BJ (cell line): Measurements from ENCODE around the gene TTLL3. TPM values are rescaled to one million over a fixed set of nuclear protein-coding genes. Genes with fewer than 3 reads are reported as not detected.

ENCODE experiments used
- CTCF ChIA-PET: fragments of 350-600 bp; formaldehyde crosslinking; extraction: SDS; loops from one replicate; lab custom pipeline; 2021; ENCODE audit warnings: antibody characterized with exemption, inconsistent platforms; lab: Yijun Ruan, JAX
- POLR2A ChIA-PET: fragments of 300-600 bp; sonication (Branson Sonifier 250); formaldehyde crosslinking; extraction: SDS; loops from one replicate; lab custom pipeline; 2021; ENCODE audit warnings: antibody characterized with exemption; lab: Charles Lee
- DNase-seq: peaks from one replicate; pipeline ENCODE4 v3.0.0-alpha.2; 2011; ENCODE audit warnings: low read depth
- H3K27me3 ChIP-seq: 2 replicates; pipeline ENCODE4 v1.6.0; 2011; ENCODE audit warnings: low read length; ENCODE audit not compliant: control insufficient read depth, insufficient read depth
- H3K36me3 ChIP-seq: 2 replicates; pipeline ENCODE4 v1.5.1; 2011; ENCODE audit warnings: low read length; ENCODE audit not compliant: control insufficient read depth, insufficient read depth
- H3K4me3 ChIP-seq: 2 replicates; pipeline ENCODE4 v1.5.1; 2011; ENCODE audit warnings: low read depth, mild to moderate bottlenecking, control low read depth, low read length
- polyA plus RNA-seq: library from polyadenylated mRNA; depleted of rRNA; stranded (reverse); fragments of >200 nt; gene quantifications from 2 replicates; pipeline ENCODE4 v1.2.3, GENCODE V29; 2011
- TF ChIP-seq, protein P1 (sequence below): IDR thresholded peaks from 2 replicates; pipeline ENCODE4 v1.5.1; 2011; ENCODE audit warnings: low read depth, mild to moderate bottlenecking, control low read depth, inconsistent platforms, low read length, moderate library complexity; ENCODE audit not compliant: insufficient read depth

TTLL3 gene
- polyA plus RNA-seq, 1 experiment, result 25.4 TPM

DNA sequence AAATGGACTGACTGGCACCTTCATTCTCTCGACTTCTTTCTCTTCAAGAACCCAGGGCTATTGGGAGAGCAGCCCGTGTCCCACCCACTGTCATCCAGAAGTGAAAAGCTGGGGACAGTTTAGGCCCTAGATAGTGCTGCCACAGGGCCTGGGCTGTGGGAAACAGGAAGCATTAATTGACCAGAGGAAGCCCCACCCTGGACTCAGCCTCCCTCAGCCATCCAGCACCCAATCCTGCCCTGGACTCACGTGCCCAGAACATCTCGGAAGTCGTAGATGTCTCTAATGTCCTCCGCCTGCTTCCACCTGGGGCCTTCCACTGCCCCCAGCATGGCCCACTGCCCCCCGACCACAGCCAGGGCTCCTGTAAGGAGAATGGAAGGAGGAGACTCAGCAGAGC lies 42.6 kb upstream of the TTLL3 start:
- Histone ChIP-seq H3K4me3 (no peak overlapping the region), H3K27me3 (no peaks in the 10 kb centered on the region), H3K36me3 (peaks cover 6% of the 10 kb centered on the region)
- no peak for DNase-seq
- ChIA-PET CTCF (no interaction called here), POLR2A (no interaction called here)
- TF ChIP-seq, protein P1, sequence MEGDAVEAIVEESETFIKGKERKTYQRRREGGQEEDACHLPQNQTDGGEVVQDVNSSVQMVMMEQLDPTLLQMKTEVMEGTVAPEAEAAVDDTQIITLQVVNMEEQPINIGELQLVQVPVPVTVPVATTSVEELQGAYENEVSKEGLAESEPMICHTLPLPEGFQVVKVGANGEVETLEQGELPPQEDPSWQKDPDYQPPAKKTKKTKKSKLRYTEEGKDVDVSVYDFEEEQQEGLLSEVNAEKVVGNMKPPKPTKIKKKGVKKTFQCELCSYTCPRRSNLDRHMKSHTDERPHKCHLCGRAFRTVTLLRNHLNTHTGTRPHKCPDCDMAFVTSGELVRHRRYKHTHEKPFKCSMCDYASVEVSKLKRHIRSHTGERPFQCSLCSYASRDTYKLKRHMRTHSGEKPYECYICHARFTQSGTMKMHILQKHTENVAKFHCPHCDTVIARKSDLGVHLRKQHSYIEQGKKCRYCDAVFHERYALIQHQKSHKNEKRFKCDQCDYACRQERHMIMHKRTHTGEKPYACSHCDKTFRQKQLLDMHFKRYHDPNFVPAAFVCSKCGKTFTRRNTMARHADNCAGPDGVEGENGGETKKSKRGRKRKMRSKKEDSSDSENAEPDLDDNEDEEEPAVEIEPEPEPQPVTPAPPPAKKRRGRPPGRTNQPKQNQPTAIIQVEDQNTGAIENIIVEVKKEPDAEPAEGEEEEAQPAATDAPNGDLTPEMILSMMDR, result no peak

DNA sequence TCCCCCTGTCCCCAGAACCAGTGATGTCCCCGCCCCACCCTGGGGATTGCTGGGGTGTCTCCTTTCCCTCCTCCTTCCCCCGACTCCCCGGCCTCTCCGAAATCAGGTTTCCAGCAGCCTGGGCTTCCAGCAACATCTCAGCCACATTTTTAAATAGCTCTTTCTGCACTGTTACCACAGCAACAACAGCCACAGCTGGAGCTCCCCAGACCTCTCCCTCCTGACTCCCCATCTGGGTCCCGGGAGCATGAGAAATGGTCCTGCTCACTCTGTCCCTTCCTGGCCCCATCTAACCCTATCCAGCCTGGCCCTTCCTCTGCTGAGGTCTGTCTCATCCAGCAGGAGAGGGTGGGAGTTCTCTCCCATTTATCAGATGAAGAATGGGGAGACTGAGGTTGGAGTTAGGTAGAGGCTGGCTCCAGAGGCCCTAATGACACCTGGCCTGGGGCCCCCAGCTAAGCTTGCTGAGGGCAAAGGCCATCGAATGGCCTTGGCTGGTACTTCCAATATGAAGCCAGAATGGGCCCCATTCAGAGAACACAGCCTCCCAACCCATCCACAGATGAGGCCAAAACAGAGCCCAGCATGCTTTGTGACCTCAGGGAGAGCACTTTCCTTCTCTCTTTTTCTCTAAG lies 41.8 kb upstream of the TTLL3 start:
- Histone ChIP-seq H3K27me3 (no peaks in the 10 kb centered on the region), H3K36me3 (peaks cover 2% of the 10 kb centered on the region), H3K4me3 (no peak overlapping the region)
- TF ChIP-seq, protein P1, result no peak
- CTCF ChIA-PET, result interaction anchor here (0.5 kb wide), 1 partner anchor 273 kb away, joined by 4 read pairs; no protein-coding TSS in a partner anchor
- POLR2A ChIA-PET, result no interaction called here
- no peak for DNase-seq

DNA sequence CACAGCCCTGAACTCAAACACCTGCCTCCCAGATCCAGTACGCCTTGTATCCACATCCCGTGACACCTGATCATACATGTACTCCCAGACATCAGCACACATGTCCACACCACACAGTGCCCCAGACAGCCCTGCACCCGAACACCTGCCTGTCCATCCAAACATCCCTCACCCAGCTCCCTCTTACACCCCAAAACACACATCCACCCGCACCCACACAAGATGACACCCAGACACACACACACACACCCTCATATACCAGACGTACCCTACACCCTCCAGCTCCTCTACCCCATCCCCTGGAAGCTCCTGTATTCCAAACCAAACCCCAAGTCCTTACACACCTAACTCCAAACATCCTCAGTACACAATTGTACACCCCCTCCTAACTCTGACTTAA lies 41.0 kb upstream of the TTLL3 start:
- TF ChIP-seq, protein P1, result no peak
- H3K36me3 ChIP-seq, result peaks cover 2% of the 10 kb centered on the region
- POLR2A ChIA-PET, result no interaction called here
- H3K27me3 ChIP-seq, result no peaks in the 10 kb centered on the region
- peak overlapping the region; percentile 69 for H3K4me3 ChIP-seq
- no peak for DNase-seq
- CTCF ChIA-PET, result no interaction called here

DNA sequence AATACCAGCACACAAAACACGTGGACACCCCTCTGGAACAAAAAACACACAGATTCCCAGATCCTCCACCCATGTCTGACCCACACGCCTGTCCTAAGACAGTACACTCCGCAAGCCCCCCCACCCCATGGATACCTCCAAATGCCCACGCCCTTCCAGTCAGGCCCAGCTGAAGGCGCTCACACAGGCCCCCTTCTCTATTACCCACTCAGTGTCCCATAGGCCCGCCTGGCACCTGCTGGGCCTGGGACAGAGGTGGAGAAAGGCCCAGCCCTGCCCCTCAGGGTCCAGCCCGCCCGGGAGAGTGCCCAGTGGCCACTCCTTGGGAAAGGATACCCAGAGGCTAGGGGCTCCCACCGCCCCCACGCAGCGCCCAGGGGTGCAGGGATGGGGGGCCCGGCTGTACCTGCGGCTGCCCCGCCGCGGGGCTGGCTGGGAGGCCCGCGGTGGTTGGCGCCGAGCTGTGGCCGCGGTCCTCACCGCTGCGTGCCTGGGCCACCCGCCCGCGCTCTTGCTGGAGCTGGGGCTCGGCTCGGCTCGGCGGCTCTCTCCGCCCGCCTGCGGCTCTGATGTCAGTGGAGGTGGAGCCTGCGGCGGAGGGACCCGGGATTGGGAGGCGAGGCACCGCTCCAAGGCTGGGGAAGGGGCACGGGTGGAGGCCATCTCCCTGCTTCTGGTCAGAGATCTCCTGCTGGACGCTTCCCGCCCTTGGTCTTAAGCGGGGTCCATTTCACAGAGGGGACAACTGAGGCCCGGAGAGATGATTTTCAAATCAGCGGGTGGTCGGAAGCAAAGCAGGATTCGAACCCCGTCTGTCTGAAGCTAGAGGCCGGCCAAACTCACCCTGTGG lies 40.4 kb upstream of the TTLL3 start, which contains the start of gene CAMK1:
TSS of gene CAMK1 (minus strand) at position 522 of the 850 bp plus-strand sequence. CDS start 2,198 bp downstream, outside the sequence.
- TF ChIP-seq, protein P1, result no peak
- peak; percentile 8 for DNase-seq

More for the DNA sequence above, 40.4 kb upstream of the TTLL3 start, which contains the start of gene CAMK1:
- Histone ChIP-seq H3K36me3 (peaks cover 2% of the 10 kb centered on the region), H3K27me3 (no peaks in the 10 kb centered on the region), H3K4me3 (peak within 1 kb of the TSS; percentile 69)
- CTCF ChIA-PET, result interaction anchor here (0.6 kb wide), 1 partner anchor 16 kb away, joined by 4 read pairs; no protein-coding TSS in a partner anchor
- POLR2A ChIA-PET, result interaction anchor here (0.5 to 0.6 kb wide), 2 partner anchors 9 to 54 kb away, joined by 3 to 8 read pairs; no protein-coding TSS in a partner anchor
